Heart right ventricle (tissue), 16 donors: ENCODE data around the gene AOC3. TPM values are rescaled to one million over a fixed set of nuclear protein-coding genes. Genes with fewer than 3 reads are reported as not detected.

Experiments
- ATAC-seq, 8 donors: fragments of 200-7000 bp; cut with Tn5 transposase; one replicate each; pipeline ENCODE4 v1.9.1; 2020; ENCODE audit warnings: mild to moderate bottlenecking in 8 of 8, moderate library complexity in 8 of 8, moderate number of reproducible peaks in 1 of 8
- DNase-seq, 2 donors: peaks; one replicate each; pipeline ENCODE4 v3.0.0-alpha.2; 2020
- H3K27ac ChIP-seq, 10 donors: fragments of 200-600 bp; sonication (generic) in 2 of 10; one replicate each; pipeline versions ENCODE4 v1.5.0 to v1.8.0; 2020 to 2022; ENCODE audit warnings: mild to moderate bottlenecking in 3 of 10
- H3K27me3 ChIP-seq, 7 donors: fragments of 200-600 bp; one replicate each; pipeline ENCODE4 v1.8.0; 2021 to 2022; ENCODE audit warnings: mild to moderate bottlenecking in 2 of 7
- H3K36me3 ChIP-seq, 9 donors: fragments of 200-600 bp; sonication (generic) in 1 of 9; one replicate each; pipeline versions ENCODE4 v1.5.0 to v1.8.0; 2020 to 2022; ENCODE audit warnings: mild to moderate bottlenecking in 2 of 9
- H3K4me1 ChIP-seq, 9 donors: fragments of 200-600 bp; sonication (generic) in 1 of 9; one replicate each; pipeline versions ENCODE4 v1.5.0 to v1.8.0; 2020 to 2022; ENCODE audit warnings: mild to moderate bottlenecking in 4 of 9
- H3K4me3 ChIP-seq, 10 donors: fragments of 200-600 bp; sonication (generic) in 2 of 10; one replicate each; pipeline versions ENCODE4 v1.5.0 to v1.8.0; 2020 to 2022; ENCODE audit warnings: mild to moderate bottlenecking in 7 of 10, moderate library complexity in 2 of 10
- H3K9me3 ChIP-seq, 11 donors: fragments of 200-600 bp in 10 of 11; sonication (generic) in 2 of 11; one replicate each; pipeline versions ENCODE4 v1.5.0 to v1.8.0; 2013 to 2022; ENCODE audit warnings: mild to moderate bottlenecking in 2 of 11, control low read depth in 1 of 11, moderate library complexity in 1 of 11
- CTCF ChIP-seq, 9 donors: fragments of 200-600 bp; sonication (generic) in 2 of 9; IDR thresholded peaks; one replicate each; pipeline versions ENCODE4 v1.5.0 to v1.8.0; 2021 to 2022; ENCODE audit warnings: antibody characterized with exemption in 9 of 9, mild to moderate bottlenecking in 5 of 9, moderate library complexity in 1 of 9
- WGBS, 2 donors: extraction: QIAGEN DNeasy Blood & Tissue Kit; methylation state at CpG; one replicate each; pipeline ENCODE4 v1.1.7; 2013; ENCODE audit warnings: inconsistent platforms in 1 of 2; 5-methylcytosine and 5-hydroxymethylcytosine counted together
- intact Hi-C, 10 donors: fragments of 100-400 bp; cut with DNase I; formaldehyde crosslinking; loops; one replicate each; pipeline versions ENCODE4 v1.11.1 to v1.14.2; 2022
- polyA plus RNA-seq, 2 donors: library from polyadenylated mRNA; stranded (reverse); fragments of 200-250 nt; gene quantifications; one replicate each; pipeline ENCODE4 v1.2.3, GENCODE V29; 2013
- total RNA-seq, 10 donors: library from RNA; stranded (reverse); fragmentation: NEBNext Ultra II Directional in 3 of 10; extraction: Animal tissue kit (Norgen Biotek cat#: 25700) in 3 of 10; gene quantifications; one replicate each; pipeline versions ENCODE4 v1.2.1 to v1.2.4, GENCODE V29; 2021 to 2023
- donor health status: Arrhythmogenic right ventricular cardiomyopathy.
- donor health status: ischemic (EF 13 %, LVEDD 7.1; RV severe dilation, severe dysfunction).
- donor health status: healthy with polysubstance abuse.
- donor health status: DM: no; HTN: yes; CAD: no.
- donor health status: DM: no; HTN: no; CAD: no.
- donor health status: ischemic (EF 25% LVEDD 6.9; RV normal size, moderate dysfunction).
- donor health status: ischemic (EF 25% LVEDD 5.7; RV mildly dilated, moderate dysfunction).
- donor health status: healthy.
- donor health status: DM: yes; HTN: yes; CAD: no.
- donor health status: Ischemic cardiomyopathy.
- donor health status: ischemic (EF 35%, LVEDD 5.7; RV mildly dilated, moderate dysfunction).
- donor health status: nonischemic (EF 11% LVEDD 7.7; RV severe dilation, severe dysfunction).
- donor health status: DM: yes; HTN: yes; CAD: no.
- donor health status: PGD.
- donor health status: ischemic (EF 29% LVEDD 5.4; RV normal size, mild dysfunction).
- donor health status: nonischemic (EF 23%, LVEDD 6.1; RV moderate dilation, normal function).

AOC3 gene
- total and polyA plus RNA-seq, 12 donors = 4.7 to 19.0 (median 11.5) TPM

- Histone ChIP-seq H3K27me3 (no peaks in the 10 kb centered on the region), H3K4me3 (no peak overlapping the region), H3K27ac (peak overlapping the region in 3 of 10 donors; percentile 48 to 75 (median 59)), H3K9me3 (no peaks in the 10 kb centered on the region), H3K4me1 (peaks cover under 1 to 41% (median 14%) of the 10 kb centered on the region in 9 donors), H3K36me3 (no peaks in the 10 kb centered on the region)
- no peak for TF ChIP-seq CTCF (IDR thresholded peaks at IDR 0.05)
- intact Hi-C loops = no loop called here
- DNase-seq (no peak), ATAC-seq (peak in 3 of 8 donors; percentile 65 to 70 (median 66))
- WGBS, 2 donors = 51 to 63% methylated on average over 15 of the region's 15 CpGs
Measured at GRCh38 chr17:42886283-42887176, 35.5 kb downstream of the AOC3 start.

- H3K27ac ChIP-seq = no peak overlapping the region
- intact Hi-C loops = loop anchor here in 1 of 10 donors (5.0 kb wide), 1 partner anchor 37 kb away; no protein-coding TSS in a partner anchor
- H3K9me3 ChIP-seq = no peaks in the 10 kb centered on the region
- no peaks in the 10 kb centered on the region for H3K27me3 ChIP-seq
- 60 to 64% methylated on average over 7 of the region's 7 CpGs for WGBS, 2 donors
- no peak for DNase-seq
- ATAC-seq = peak in 5 of 8 donors; percentile 10 to 67 (median 54)
- H3K36me3 ChIP-seq = no peaks in the 10 kb centered on the region
- peaks cover 15 to 74% (median 45%) of the 10 kb centered on the region in 9 donors for H3K4me1 ChIP-seq
- TF ChIP-seq CTCF (IDR thresholded peaks at IDR 0.05) = no peak
- H3K4me3 ChIP-seq = no peak overlapping the region
Measured at GRCh38 chr17:42889809-42890208, 38.8 kb downstream of the AOC3 start.

- no peaks in the 10 kb centered on the region for H3K27me3 ChIP-seq
- no peak overlapping the region for H3K4me3 ChIP-seq
- intact Hi-C loops = loop anchor here in 1 of 10 donors (5.0 kb wide), 1 partner anchor 36 kb away; no protein-coding TSS in a partner anchor
- H3K9me3 ChIP-seq = no peaks in the 10 kb centered on the region
- DNase-seq = peak; percentile 66 to 69
- H3K27ac ChIP-seq = peak overlapping the region; percentile 61 to 94 (median 83)
- 20 to 27% methylated on average over 10 of the region's 10 CpGs for WGBS, 2 donors
- peaks cover 16 to 69% (median 43%) of the 10 kb centered on the region in 9 donors for H3K4me1 ChIP-seq
- ATAC-seq = peak; percentile 68 to 99 (median 90)
- no peak for TF ChIP-seq CTCF (IDR thresholded peaks at IDR 0.05)
- no peaks in the 10 kb centered on the region for H3K36me3 ChIP-seq
Measured at GRCh38 chr17:42891539-42892152, 40.6 kb downstream of the AOC3 start.

GRCh38 chr17:42893359-42893758, 42.4 kb downstream of the AOC3 start:
- TF ChIP-seq CTCF (IDR thresholded peaks at IDR 0.05) = no peak
- Histone ChIP-seq H3K9me3 (no peaks in the 10 kb centered on the region), H3K4me3 (no peak overlapping the region), H3K27ac (peak overlapping the region in 8 of 10 donors; percentile 28 to 94 (median 73)), H3K4me1 (peaks cover 16 to 53% (median 43%) of the 10 kb centered on the region in 9 donors), H3K27me3 (no peaks in the 10 kb centered on the region), H3K36me3 (no peaks in the 10 kb centered on the region)
- 19 to 31% methylated on average over 4 of the region's 4 CpGs for WGBS, 2 donors
- ATAC-seq (peak in 4 of 8 donors; percentile 24 to 56 (median 52)), DNase-seq (no peak)
- intact Hi-C loops = loop anchor here in 1 of 10 donors (5.0 kb wide), 1 partner anchor 34 kb away; no protein-coding TSS in a partner anchor
